ENCODE measurements around the gene KCNIP1. TPM values are rescaled to one million over a fixed set of nuclear protein-coding genes. Genes with fewer than 3 reads are reported as not detected.

The KCNIP1 gene
- total and polyA plus RNA-seq, 10 donors = 0.08 to 20.0 (median 9.4) TPM

DNA sequence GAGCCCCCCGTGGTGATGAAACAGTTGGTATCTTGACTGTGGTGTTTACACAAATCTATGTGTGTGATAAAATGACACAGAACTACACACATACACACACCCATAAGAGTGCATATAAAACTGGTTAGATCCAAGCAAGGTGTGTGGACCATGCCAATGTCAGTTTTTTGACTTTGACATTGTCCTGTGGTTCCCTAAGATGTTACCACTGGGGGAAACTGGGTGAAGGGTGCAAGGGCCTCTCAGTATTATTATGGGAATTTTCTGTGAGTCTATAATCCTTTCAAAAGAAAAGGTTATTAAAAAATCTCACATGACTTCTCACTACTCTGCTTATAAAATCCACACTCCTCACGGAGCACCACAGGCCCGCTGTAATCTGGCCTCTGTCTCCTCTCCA lies 13.4 kb upstream of the KCNIP1 start:
- no peak overlapping the region for H3K27ac ChIP-seq
- H3K36me3 ChIP-seq = no peaks in the 10 kb centered on the region
- 85 to 92% (median 89%) methylated on average over 3 of the region's 3 CpGs for WGBS, 5 donors
- H3K9me3 ChIP-seq = no peaks in the 10 kb centered on the region
- peaks cover 0 to 19% (median 0%) of the 10 kb centered on the region in 7 donors for H3K27me3 ChIP-seq (replicated peaks in 1 of 7)
- intact Hi-C loops (cut with DNase I; ENCODE audit: low total_unique reads) = no loop called here
- TF ChIP-seq POLR2AphosphoS5 (IDR thresholded peaks at IDR 0.05) = no peak
- TF ChIP-seq, protein P1, sequence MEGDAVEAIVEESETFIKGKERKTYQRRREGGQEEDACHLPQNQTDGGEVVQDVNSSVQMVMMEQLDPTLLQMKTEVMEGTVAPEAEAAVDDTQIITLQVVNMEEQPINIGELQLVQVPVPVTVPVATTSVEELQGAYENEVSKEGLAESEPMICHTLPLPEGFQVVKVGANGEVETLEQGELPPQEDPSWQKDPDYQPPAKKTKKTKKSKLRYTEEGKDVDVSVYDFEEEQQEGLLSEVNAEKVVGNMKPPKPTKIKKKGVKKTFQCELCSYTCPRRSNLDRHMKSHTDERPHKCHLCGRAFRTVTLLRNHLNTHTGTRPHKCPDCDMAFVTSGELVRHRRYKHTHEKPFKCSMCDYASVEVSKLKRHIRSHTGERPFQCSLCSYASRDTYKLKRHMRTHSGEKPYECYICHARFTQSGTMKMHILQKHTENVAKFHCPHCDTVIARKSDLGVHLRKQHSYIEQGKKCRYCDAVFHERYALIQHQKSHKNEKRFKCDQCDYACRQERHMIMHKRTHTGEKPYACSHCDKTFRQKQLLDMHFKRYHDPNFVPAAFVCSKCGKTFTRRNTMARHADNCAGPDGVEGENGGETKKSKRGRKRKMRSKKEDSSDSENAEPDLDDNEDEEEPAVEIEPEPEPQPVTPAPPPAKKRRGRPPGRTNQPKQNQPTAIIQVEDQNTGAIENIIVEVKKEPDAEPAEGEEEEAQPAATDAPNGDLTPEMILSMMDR (IDR thresholded peaks at IDR 0.05 in 8 of 11, conservative IDR thresholded peaks at IDR 0.05 in 3 of 11) = no peak
- DNase-seq = no peak
- no peak overlapping the region for H3K4me3 ChIP-seq
- H3K4me1 ChIP-seq = peaks cover 0 to 18% (median 14%) of the 10 kb centered on the region in 6 donors

DNA sequence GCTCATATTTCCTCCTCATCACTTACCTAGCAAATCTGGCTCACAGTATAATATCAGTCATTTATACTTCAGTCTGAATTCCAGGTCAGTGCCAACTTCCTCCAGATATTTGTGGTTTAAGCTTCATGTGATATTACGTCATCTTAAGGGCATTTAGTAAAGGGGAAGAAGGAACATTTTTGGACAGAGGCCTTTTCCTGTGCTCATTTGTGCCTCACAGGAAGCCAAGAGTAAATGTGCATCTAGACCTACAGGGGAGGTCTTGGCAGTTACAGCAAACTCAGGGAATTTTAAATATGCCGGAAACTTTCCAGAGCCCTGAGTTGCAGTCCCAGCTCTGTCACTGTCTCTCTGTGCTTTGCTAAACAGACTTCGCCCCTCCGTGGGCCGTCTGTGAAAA lies 12.3 kb upstream of the KCNIP1 start:
- peak in 1 of 3 donors; percentile 55 for TF ChIP-seq POLR2AphosphoS5 (IDR thresholded peaks at IDR 0.05)
- TF ChIP-seq, protein P1 (IDR thresholded peaks at IDR 0.05 in 8 of 11, conservative IDR thresholded peaks at IDR 0.05 in 3 of 11) = no peak
- WGBS, 5 donors = 31 to 64% (median 43%) methylated on average over 5 of the region's 5 CpGs

DNA sequence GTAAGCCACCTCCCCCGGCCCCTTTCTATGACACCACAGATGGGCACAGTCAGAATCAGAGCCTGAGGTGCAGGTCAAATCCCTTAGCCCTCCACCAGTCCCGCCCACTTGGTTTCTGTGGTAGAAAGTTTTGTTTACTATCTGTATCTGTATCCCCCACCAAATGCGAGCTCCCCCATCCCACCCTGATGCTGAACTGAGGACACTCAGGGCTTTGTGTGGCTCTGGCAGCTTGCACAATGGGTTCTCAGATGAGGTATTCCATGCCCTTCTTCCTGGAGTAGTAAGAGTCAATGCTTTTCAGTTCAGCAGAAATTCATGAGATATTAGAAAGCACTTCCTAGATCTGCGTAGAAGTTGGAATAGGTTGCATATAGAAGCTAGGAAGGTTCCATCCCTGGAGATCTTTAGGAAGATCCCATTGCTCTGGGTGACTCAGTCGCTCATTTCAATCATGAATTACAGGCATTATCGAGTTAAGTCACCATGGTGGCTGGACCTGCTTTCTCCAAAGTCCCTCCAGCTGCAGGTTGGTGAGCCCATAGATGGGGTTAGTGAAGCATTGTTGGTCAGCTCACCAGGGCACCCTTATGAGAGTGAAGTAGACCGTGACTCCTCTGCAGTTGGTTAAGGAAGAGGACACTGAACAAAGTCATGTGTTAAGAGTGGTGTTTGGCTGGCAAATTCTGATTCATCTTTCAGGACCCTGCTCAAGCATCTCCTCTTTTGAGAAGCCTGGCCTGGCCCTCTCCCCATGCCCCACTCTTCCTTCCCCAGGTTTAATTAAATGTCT lies 10.6 kb upstream of the KCNIP1 start:
- H3K4me3 ChIP-seq = no peak overlapping the region
- H3K4me1 ChIP-seq = peaks cover 0 to 18% (median 15%) of the 10 kb centered on the region in 6 donors
- no peak for DNase-seq
- H3K27ac ChIP-seq = no peak overlapping the region
- H3K36me3 ChIP-seq = no peaks in the 10 kb centered on the region
- TF ChIP-seq POLR2AphosphoS5 (IDR thresholded peaks at IDR 0.05) (no peak), POLR2A (IDR thresholded peaks at IDR 0.05) (no peak)
- TF ChIP-seq, protein P1 (IDR thresholded peaks at IDR 0.05 in 8 of 11, conservative IDR thresholded peaks at IDR 0.05 in 3 of 11) = no peak
- intact Hi-C loops (cut with DNase I; ENCODE audit: low total_unique reads) = no loop called here
- H3K27me3 ChIP-seq (replicated peaks in 1 of 7) = peaks cover 0 to 33% (median 0%) of the 10 kb centered on the region in 7 donors
- WGBS, 5 donors = 80 to 93% (median 89%) methylated on average over 7 of the region's 7 CpGs
- H3K9me3 ChIP-seq = no peaks in the 10 kb centered on the region

More for the DNA sequence above, 12.3 kb upstream of the KCNIP1 start:
- Histone ChIP-seq H3K36me3 (no peaks in the 10 kb centered on the region), H3K4me1 (peaks cover 0 to 18% (median 14%) of the 10 kb centered on the region in 6 donors), H3K4me3 (no peak overlapping the region), H3K27ac (peak overlapping the region in 5 of 8 donors; percentile 15 to 63 (median 45)), H3K27me3 (replicated peaks in 1 of 7) (peaks cover 0 to 28% (median 0%) of the 10 kb centered on the region in 7 donors), H3K9me3 (no peaks in the 10 kb centered on the region)
- no peak for DNase-seq
- intact Hi-C loops (cut with DNase I; ENCODE audit: low total_unique reads) = no loop called here

DNA sequence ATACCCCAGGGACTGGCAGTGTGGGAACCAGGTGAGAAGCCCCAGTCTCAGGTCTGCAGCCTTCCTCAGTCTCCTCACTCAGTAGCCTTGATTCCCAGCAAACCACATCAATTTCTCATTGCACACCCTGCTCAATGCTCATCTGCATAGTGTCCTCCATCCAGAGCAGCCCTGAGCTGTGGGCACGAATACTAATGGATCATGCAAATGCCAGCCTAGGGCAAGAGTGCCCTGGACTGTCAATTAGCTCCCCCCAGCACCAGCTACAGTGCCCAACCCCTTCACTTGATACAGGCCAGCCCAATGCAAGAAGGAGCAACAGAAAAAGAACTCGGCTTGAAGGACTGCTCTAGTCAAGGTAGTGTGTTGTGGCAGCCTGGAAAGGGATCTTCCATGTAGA lies 9.8 kb upstream of the KCNIP1 start:
- no peaks in the 10 kb centered on the region for H3K36me3 ChIP-seq
- no peak overlapping the region for H3K4me3 ChIP-seq
- H3K27me3 ChIP-seq (replicated peaks in 1 of 7) = peaks cover 0 to 33% (median 0%) of the 10 kb centered on the region in 7 donors
- intact Hi-C loops (cut with DNase I; ENCODE audit: low total_unique reads) = no loop called here
- H3K27ac ChIP-seq = no peak overlapping the region
- no peaks in the 10 kb centered on the region for H3K9me3 ChIP-seq
- WGBS, 5 donors = 67 to 93% (median 77%) methylated on average over 2 of the region's 2 CpGs
- DNase-seq = no peak
- no peak for TF ChIP-seq POLR2AphosphoS5 (IDR thresholded peaks at IDR 0.05)
- no peak for TF ChIP-seq POLR2A (IDR thresholded peaks at IDR 0.05)
- TF ChIP-seq, protein P1 (IDR thresholded peaks at IDR 0.05 in 8 of 11, conservative IDR thresholded peaks at IDR 0.05 in 3 of 11) = no peak
- peaks cover 0 to 20% (median 15%) of the 10 kb centered on the region in 6 donors for H3K4me1 ChIP-seq
